Measurements from ENCODE around the gene WBP1L.
"Not testable (repeated sequence)": the region's sequence is repeated elsewhere in the genome, so short reads cannot be mapped to it uniquely, and the experiment has no call there.

The WBP1L gene

DNA sequence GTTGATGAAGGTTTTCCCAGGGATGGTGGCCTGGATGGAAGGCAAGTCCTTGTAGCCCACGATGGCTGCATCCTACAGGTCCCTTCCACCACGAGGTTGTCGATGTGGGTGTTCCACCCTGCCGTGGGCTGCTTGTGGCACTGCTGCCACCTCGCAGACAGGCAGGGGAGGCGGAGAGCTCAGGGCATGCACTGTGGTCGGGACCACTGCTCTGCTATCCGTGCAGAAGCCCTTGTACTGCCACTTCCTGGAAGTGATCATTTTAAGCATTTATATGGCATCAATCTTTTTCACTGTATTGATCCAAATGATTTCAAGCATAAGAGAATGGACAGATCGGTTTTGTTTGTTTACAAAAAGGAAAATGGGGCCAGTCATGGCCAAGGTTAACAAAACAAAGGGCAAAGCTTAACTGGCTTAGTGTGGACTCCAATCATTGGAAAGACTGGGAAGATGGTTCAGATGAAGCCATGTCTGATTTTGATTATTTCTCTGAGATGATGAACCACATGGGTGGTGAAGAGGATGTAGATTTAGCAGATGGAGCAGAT is 101.7 kb downstream of the WBP1L start:
- H3K36me3 Mint-ChIP-seq (ENCODE audit: low read depth) = no peaks in the 10 kb centered on the region
- TF ChIP-seq, protein P1, sequence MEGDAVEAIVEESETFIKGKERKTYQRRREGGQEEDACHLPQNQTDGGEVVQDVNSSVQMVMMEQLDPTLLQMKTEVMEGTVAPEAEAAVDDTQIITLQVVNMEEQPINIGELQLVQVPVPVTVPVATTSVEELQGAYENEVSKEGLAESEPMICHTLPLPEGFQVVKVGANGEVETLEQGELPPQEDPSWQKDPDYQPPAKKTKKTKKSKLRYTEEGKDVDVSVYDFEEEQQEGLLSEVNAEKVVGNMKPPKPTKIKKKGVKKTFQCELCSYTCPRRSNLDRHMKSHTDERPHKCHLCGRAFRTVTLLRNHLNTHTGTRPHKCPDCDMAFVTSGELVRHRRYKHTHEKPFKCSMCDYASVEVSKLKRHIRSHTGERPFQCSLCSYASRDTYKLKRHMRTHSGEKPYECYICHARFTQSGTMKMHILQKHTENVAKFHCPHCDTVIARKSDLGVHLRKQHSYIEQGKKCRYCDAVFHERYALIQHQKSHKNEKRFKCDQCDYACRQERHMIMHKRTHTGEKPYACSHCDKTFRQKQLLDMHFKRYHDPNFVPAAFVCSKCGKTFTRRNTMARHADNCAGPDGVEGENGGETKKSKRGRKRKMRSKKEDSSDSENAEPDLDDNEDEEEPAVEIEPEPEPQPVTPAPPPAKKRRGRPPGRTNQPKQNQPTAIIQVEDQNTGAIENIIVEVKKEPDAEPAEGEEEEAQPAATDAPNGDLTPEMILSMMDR (IDR thresholded peaks at IDR 0.05) = no peak
- peaks cover 39% of the 10 kb centered on the region for H3K9me3 Mint-ChIP-seq
- H3K4me1 Mint-ChIP-seq = no peaks in the 10 kb centered on the region
- no peak overlapping the region for H3K27ac Mint-ChIP-seq
- no peak for DNase-seq
- no peak overlapping the region for H3K4me3 Mint-ChIP-seq
- peaks cover 29% of the 10 kb centered on the region for H3K27me3 Mint-ChIP-seq (ENCODE audit: low read depth, poor library complexity)

DNA sequence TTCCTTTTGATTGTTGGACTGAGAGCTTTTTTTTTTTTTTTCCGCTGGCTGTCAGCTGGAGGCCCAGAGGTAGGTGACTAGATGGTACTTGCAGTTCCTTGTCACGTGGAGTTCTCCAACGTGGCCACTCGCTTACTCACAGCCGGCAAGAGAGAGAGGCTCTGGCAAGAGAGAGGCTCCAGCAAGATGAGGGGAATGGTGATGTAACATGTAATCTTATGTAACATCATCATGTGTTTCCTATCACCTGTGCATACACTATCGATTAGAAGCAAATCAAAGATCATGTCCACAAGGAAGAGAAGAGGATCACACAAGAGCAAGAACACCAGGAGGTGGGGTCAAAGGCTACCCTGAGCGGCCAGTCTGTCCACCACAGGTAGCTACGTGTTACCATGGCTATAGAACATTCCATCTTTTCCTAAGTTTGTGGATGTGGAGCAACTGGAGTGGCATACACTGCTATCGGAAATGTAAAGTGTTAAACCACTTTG is 106.3 kb downstream of the WBP1L start:
- DNase-seq = no peak
- H3K9me3 Mint-ChIP-seq = peaks cover 15% of the 10 kb centered on the region
- TF ChIP-seq, protein P1 (IDR thresholded peaks at IDR 0.05) = no peak
- no peak overlapping the region for H3K27ac Mint-ChIP-seq
- peaks cover 9% of the 10 kb centered on the region for H3K4me1 Mint-ChIP-seq
- peaks cover 16% of the 10 kb centered on the region for H3K27me3 Mint-ChIP-seq (ENCODE audit: low read depth, poor library complexity)
- no peak overlapping the region for H3K4me3 Mint-ChIP-seq
- H3K36me3 Mint-ChIP-seq (ENCODE audit: low read depth) = no peaks in the 10 kb centered on the region

DNA sequence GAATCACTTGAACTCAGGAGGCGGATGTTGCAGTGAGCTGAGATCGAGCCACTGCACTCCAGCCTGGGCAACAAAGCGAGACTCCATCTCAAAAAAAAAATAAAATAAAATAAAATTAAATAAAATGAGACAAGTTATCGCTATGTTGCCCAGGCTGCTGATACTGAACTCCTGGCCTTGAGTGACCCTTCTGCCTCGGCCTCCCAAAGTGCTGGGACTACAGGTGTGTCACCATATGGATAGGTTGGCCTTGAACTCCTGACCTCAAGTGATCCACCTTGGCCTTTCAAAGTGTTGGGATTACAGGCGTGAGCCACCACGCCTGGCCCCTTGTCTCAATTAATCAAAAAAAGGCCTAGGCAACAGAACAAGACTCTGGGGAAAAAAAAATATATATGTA is 109.5 kb downstream of the WBP1L start:
- DNase-seq; H3K9me3 Mint-ChIP-seq; H3K27me3 Mint-ChIP-seq (ENCODE audit: low read depth, poor library complexity); H3K36me3 Mint-ChIP-seq (ENCODE audit: low read depth); H3K4me3 Mint-ChIP-seq; H3K27ac Mint-ChIP-seq: not testable (repeated sequence)
- peaks cover 15% of the 10 kb centered on the region for H3K4me1 Mint-ChIP-seq

DNA sequence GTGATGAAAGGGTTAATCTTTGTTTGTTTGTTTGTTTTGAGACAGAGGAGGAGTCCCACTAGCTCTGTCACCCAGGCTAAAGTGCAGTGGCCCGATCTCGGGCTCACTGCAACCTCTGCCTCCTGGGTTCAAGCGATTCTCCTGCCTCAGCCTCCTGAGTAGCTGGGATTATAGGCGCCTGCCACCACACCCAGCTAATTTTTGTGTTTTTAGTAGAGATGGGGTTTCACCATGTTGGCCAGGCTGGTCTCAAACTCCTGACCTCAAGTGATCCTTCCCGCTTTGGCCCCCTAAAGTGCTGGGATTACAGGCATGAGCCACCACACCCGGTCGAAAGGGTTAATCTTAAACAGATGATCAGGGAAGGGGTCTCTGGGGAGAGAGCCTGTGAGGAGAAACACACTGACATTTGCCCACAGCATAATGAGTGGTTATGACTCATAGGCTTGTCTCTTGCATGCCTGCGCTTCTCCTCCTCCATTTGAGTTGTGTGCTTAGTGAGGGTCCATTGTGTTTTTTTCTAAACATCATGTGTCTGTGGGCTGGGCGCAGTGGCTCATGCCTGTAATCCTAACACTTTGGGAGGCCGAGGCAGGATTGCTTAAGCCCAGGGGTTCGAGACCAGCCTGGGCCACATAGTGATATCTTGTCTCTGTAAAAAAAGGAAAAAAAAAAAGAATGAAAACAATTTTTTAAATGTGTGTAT is 112.1 kb downstream of the WBP1L start:
- H3K36me3 Mint-ChIP-seq (ENCODE audit: low read depth); H3K27me3 Mint-ChIP-seq (ENCODE audit: low read depth, poor library complexity); H3K9me3 Mint-ChIP-seq; DNase-seq: not testable (repeated sequence)
- H3K4me3 Mint-ChIP-seq = peak overlapping the region; percentile 54
- peak overlapping the region; percentile 42 for H3K27ac Mint-ChIP-seq
- peaks cover 20% of the 10 kb centered on the region for H3K4me1 Mint-ChIP-seq

DNA sequence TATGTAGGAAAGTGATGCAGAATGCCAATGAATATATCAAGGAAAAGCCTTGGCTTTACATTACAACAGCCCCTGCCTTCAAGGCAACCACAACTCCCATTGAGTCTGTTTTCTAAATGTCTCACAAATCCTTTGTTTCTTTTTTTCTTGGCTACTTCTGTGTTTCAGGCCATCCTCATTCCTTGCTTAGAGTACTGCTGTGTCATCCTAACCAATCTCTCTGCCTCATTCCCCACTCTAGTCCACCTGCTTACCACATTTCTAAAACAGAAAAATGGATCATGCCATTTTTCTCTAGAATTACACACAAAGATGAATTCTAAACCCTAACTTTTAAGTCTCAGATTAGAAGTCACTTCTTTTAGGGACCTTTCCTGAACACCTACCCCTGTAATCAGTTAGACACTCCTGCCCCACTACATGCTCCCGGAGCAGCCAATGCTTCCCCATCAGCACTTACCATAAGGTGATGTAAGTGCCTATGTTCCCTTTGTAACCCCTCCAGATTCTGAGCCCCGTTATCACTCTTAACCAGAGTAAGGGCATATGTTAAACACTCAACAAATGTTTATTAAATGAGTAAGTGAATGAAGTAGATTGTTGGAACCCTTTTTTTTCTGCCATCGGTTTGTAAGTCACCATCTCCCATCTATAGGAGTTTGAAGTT is 113.1 kb downstream of the WBP1L start:
- DNase-seq = no peak
- TF ChIP-seq, protein P1 (IDR thresholded peaks at IDR 0.05) = no peak
- no peaks in the 10 kb centered on the region for H3K27me3 Mint-ChIP-seq (ENCODE audit: low read depth, poor library complexity)
- H3K4me1 Mint-ChIP-seq = peaks cover 20% of the 10 kb centered on the region
- no peaks in the 10 kb centered on the region for H3K9me3 Mint-ChIP-seq
- peaks cover 9% of the 10 kb centered on the region for H3K36me3 Mint-ChIP-seq (ENCODE audit: low read depth)
- no peak overlapping the region for H3K27ac Mint-ChIP-seq
- H3K4me3 Mint-ChIP-seq = no peak overlapping the region

DNA sequence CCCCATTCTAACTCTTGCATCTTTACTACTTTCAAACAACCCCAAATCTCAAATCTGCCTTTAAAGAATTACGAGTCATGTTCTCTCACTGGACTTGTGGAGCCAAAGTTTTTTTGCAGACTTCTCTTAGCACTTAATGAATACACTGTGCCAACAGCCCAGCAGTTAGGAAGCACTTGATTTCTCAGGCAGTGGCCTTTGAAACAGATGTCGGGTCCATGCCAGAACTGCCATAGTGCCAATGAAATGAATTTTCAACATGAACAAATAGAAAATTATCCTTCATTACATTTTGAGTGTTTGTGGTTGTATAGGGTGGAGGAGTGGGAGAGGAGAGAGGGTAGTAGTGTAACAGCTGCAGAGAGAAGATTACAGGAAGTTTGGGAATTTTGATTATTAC is 116.2 kb downstream of the WBP1L start:
- no peak for DNase-seq

More for the DNA sequence above, 116.2 kb downstream of the WBP1L start:
- Mint-ChIP-seq H3K9me3 (no peaks in the 10 kb centered on the region), H3K4me3 (no peak overlapping the region), H3K27ac (peak overlapping the region; percentile 34), H3K4me1 (peaks cover 11% of the 10 kb centered on the region), H3K36me3 (ENCODE audit: low read depth) (peaks cover 17% of the 10 kb centered on the region), H3K27me3 (ENCODE audit: low read depth, poor library complexity) (no peaks in the 10 kb centered on the region)
- TF ChIP-seq, protein P1 (IDR thresholded peaks at IDR 0.05) = no peak

Measured in nephron progenitor cell (in vitro differentiated cells).